DMS114 treated with DMSO at 0.1 percent for 48 hours (cell line): Measurements from ENCODE around the gene CSPG4.

Experiments used
- DNase-seq: peaks from one replicate; lab custom pipeline; 2025; ENCODE audit not compliant: unreplicated experiment; lab: John Stamatoyannopoulos, UW

The CSPG4 gene

DNA sequence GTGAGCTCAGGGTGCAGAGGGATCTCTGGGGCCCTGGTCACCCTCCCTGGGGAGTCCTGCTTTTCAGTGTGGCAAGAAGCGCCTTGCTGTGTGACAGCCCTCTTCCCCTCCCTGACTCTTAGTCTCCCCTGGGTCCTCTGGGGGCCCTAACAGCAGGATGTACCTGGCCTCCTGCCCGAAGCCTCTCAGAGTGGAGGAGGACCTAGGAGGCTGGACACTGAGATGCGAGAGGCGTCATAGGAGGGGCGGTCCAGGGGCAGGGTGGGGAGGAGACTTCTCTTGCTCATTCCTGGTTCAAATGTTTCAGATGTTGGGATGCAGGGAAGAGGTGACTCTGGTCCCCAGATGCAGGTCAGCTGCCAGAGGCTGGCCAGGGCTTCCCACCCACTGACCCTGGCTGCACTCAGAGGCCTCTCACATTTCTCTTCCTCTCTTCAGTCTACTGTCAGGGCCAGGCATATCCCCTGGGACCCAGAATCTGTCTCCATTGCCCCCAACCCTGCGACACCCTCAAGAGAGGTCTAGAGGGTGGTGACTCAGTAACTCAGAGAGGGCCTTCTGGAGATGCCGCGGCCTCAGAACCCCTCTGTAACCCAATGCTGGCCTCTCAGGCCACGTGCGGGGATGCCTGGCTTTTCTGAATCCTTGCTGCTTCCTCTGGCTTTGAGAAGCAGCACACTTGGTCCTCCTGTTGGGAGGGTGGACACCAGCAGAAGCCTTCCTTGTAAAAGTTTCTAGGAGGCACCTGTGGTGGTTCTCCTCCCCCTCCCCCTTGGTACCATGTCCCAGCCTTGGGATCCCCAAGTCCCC, 39.0 kb downstream of the CSPG4 start:
- no peak for DNase-seq

DNA sequence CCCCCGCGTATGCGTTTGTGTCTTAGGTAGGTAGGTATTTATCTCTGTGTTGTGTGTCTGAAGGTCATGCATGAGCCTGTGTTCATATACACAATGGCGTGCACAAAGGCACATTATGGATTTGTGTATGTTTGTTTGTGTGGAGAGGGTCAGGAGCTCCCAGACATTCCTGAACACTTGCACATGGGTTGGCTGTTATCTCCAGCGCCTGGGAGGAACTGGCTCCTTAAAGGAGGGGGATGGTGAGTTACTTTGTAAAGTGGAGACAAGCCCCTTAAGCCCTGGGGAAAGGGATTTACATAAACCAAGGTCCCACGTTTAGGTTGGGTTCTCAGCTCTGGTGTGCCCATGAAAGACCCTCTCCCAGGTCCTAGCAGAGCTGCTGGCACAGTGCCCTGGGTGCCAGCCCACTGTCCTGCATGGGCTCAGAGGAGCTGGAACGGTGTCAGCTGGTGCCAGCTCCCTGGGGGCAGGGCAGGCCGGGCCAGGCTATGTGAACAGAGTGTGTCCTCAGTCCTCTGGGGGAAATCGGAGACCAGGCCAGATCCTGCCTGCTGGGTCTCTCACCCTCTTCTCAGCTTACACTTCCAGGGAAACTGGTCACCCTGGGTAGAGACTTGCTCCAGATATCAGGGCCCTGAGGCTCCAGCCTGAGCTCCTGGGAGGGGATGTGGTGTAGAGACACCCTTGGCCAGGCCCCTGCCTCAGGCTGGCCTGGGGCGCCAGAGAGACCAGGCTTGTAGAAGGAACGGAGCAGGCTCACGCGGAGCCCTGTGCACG, 39.8 kb downstream of the CSPG4 start:
- no peak for DNase-seq

DNA sequence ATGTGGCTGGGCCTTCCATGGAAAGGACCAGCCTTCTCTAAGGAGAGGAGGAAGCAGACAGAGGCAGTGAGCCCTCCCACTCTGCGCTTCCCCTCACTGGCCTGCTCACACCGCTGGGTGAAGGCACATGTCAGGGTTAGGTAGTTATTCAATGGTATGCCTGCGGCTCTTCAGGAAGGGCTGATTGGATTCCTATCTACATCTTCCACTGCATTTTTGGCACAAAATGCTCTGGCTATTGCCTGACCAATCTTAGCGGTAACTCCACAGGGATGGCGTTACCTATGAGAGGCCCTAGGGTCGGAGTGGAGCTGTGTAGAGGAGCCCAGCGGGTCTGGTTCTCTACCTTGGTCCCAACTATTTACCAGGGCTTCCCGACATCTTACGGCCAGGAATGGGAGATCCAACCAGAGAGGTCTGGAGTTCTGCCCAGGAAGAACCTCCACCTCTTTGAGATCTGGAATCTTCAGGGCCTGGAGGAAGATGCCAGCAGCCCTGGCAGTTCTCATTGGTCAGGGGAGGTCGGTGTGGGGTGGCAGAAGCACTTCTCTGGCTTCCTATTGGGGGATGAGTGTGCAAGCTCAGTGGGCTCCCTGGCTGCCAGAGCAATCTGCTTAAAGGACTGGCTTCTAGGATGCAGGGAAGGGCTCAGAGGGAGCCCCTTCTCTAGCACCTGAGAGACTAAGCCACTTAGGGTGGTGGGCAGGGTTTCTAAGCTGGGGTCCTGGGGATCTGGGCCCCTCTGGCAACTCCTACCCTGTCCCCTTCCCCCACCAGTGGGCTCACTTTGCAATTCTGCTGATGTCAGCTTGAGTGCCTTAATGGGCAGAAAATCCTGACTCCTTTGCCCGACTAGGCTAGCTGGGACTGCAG, 40.7 kb downstream of the CSPG4 start:
- DNase-seq = no peak

GRCh38 chr15:75669879-75670212, 42.8 kb downstream of the CSPG4 start:
- DNase-seq = no peak

DNA sequence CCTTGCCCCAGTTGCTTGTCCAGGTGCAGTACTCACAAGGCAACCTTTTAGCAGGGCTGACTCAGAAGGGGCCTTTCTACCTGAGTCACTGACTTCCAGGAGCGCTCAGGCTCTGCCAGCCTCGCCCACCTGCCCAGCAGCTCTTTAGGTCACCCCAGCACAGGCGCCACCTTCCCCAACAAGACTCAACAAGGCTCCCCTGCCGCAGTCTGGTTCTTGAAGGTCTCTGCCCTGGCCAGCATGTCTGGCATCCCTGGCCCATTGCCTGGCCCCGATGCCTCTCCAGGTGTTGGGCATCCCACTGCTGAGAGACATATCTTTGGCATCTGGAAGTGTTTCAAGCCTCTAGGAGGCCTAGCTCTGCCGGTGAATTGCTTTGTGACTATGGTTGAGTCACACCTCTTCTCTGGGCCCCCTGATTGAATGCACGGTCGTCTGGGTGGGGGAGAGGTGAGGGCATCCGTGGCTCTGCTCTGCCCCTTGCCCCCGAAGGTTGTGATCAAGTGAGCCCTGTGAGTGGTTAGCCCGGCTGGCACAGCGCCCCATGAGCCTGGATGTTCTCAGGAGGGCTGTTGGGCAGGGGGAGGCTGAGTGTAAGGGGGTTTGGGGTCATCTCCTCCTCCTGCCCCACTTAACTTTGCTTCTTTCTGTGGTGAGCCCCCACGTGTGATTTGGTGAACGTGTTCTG, 43.3 kb downstream of the CSPG4 start:
- DNase-seq = no peak

DNA sequence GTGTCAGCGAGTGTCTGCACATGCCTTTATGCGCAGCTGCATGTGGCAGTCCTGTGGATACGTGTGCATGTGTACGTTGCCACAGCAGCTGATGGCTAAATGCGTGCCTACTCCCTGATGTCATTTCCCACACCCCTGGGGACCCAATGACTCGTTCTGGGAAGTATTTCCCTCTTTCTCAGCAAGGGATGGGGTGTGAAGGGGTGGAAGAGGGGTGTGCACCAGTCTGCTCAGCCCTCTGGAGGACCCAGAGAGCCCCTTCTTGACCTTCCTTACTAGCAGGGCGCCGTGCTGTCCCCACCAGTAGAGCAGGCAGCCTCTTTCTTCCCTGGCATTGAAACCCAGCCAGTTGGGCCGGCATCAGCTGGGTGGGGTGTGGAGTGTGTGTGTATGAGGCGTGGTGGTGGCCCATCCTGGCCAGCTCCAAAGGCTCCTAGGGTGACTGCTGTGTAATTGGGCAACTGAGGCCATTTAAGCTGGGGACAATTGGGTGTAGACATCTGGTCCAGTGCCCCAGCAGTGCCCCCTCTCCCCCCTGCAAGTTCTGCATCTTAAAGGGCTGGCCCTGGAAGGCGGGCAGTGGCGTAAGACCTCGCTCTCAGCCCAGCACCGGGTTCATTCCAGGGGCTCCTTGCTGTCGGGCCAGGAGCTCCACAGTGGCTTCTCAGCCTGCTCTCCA, 45.7 kb downstream of the CSPG4 start:
- DNase-seq = no peak

DNA sequence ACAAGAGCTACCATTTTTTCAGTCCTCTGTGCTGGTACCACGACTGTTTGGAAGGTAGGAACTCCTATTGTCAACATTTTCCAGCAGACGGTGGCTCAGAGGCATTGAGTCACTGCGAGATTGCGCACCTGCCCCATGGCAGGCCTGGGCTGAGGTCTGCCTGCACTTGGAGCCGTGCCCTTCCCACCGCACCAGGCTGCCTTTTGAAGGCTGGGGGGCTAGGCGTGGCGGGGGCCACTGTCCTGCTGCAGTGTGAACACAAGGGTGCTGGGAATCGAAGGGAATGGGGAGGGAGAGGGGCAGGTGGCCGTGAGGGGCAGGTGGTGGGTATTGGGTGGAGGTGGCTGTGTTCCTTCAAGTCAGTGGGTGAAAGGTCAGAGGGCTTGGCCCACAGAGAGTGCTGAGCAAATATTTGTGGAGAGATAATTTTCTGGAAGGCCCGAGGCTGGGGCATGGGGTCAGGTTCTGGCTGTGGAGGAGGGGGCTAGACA, 48.7 kb downstream of the CSPG4 start:
- no peak for DNase-seq

DNA sequence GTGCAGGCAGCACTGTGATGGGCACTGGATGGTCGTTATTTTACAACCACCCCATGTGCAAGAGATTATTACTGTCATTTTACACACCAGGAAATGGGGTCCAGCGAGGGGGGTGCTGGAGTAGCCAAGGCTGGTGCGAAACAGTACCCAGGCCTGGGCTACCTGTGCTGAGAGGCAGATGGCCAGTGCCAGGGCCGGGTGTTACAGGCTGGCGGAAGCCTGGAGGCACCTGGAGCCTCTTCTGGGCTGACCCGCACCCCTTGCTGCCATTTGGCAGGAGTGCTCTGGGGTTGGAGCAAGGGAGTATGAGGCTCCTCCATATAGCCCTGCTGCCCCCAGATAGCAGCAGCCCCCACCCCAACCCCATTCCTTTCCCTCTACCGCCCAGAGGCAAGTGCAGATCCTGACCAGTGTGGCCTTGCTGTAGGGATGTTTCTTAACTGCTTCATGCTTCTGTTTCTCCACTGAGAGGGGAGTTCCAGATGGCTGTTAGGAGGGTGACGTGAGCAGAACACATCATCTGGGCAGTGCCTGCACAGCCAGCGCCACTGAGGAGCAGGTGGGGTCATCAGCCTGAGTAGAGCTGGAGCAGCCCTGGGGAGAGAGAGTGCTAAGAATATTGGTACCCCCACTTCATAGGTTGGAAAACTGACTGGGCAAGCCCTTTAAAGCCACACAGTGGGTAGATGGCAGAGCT, 49.7 kb downstream of the CSPG4 start:
- no peak for DNase-seq

- DNase-seq = no peak
Observed at GRCh38 chr15:75661756-75662140, 50.9 kb downstream of the CSPG4 start.

DNA sequence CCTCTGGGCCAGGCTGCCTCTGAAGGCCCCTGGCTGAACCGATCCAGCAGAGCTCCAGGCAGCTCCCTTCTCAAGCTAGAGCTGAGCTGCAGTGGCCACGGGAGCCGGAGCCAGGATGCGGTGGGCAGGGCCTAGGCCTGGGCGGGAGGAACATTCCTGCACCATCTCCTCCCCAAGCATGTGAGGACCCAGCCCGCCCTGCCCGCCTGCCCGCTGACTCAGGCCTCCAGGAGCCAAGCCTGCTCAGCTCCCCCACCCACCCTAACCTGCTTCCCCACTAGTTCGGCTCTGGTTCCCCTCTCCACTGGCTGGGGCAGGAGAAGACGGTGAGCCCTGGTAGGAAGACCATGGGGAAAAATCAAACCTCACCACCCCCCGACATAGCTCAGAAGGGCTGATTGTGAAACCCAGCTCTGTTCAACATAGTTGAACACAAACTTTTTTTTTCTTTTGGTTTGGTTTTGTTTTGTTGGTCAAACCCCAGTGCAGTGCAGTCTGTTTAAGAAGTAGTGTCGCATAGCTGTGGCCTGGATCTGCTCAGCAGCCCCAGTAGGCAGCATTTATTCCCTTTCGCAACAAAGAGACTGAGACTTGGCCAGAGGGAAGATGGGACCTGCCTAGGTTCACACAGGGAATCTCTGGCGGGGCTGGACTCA, 51.4 kb downstream of the CSPG4 start:
- DNase-seq = no peak

DNA sequence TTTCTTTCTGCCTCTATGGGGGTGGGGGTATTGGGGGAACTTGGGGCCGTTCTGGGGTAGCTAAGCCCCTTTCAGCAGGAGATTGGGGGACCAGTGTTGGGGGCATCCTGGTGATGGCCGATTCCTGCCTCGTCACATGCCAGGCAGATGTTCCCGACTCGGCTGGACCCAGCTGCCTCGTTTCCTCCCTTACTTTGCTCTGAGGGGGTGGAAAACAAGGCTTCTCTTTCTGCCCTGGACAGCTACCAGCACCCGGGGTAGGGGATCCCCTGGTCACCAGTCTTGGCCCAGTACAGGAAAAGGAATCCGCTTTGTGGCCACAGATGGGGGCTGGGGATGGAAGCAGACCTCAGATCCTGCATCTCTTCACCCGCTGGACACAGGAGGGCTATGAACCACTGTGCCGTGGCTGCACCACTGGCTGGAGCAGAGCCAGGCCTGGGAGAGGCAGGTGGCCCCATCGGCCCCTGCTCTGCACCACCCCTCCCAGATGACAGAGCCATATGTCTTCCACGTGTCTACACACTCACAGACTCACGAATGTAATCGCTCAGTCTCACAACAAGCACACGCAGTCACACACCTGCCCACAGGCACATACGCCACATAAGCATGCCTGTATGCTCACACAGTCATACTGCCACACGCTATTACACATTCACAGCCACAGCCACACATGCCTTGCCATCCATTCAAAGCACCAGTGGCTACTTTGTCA, 52.6 kb downstream of the CSPG4 start:
- DNase-seq = no peak

GRCh38 chr15:75659141-75659771, 53.4 kb downstream of the CSPG4 start:
- DNase-seq = no peak

DNA sequence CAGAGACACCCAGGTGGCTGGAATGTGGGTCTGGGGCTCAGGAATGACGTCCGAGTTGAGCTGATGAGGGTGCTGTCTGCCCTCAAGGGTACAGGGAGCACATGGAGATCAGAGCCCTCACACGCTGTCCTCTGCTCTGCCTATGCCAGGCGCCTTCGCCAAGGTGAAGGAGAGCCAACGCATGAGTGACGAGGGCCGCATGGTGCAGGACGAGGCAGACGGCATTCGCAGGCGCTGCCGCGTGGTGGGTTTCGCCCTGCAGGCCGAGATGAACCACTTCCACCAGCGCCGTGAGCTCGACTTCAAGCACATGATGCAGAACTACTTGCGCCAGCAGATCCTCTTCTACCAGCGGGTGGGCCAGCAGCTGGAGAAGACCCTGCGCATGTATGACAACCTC, 55.8 kb downstream of the CSPG4 start:
- DNase-seq = no peak

GRCh38 chr15:75656331-75656730, 56.3 kb downstream of the CSPG4 start:
- DNase-seq = no peak

- no peak for DNase-seq
Observed at GRCh38 chr15:75655931-75656330, 56.7 kb downstream of the CSPG4 start.

DNA sequence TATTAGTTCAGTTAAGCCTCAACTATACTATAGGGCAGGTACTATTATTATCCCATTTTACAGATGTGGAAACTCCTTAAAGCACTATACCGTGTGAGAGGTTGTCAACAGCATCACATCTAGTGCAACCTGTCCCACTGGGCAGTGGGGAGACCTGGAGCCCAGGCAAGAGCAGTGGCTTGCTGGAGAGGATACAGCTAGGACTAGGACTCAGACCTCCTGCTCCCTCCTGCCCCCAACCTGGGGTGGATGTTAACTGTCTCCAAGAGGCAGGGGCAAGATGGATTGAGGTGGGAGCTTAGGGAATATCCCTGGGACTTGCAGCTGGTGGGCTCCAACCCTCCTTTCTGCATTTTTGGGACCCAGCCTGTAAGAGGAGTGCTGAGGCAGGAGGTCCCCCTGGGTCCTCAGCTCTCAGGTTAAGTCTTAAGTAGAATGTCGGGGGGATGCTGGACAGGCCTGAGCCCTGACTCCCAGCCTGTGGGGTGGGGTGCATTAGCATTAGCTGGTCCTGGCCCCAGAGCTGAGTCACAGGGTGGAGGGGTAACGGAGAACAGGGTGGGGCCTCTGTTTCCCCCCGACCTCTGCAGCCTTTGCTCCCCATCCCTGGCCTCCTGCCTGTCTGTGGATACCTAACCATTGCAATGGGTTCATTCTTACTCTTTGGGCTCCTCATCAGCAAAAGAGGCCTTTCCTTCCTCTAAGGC, 58.3 kb downstream of the CSPG4 start:
- DNase-seq = no peak

DNA sequence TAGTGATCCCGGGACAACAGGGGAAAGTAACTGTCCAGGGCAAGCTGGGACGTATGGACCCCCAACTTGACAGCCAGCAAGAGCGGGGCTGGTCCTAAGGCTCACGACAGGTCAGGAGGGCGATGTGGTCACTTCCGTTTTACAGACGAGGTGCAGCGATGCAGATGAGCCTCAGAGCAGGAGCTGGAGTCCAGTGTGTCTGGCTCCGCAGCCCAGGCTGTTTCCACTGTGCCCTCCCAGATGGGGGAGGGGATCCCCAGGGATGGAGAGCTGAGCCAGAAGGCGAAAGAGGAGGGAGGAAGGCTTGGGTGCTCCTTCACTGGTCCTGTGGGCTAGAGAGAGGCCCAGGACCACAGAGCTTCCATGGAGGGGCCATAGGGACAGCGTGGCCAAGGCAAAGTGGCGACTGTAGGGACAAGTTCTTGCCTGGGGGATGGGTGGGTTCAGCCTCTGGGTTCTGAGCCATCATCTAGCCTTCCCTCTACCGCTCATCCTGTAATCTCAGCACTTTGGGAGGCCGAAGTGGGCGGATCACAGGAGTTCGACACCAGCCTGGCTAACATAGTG, 59.2 kb downstream of the CSPG4 start:
- DNase-seq = no peak
